ENCODE data around the gene DUSP16.

GRCh38 chr12:12502815-12503151 is 59.9 kb downstream of the DUSP16 start:
- TF ChIP-seq POLR2A (IDR thresholded peaks at IDR 0.05) (no peak), CTCF (IDR thresholded peaks at IDR 0.05) (no peak)

Data from lower leg skin (tissue), 3 donors.